Astrocyte of the spinal cord (primary cell): ENCODE measurements around the gene RERE.
A peak's percentile ranks its signal among the peaks of the same experiment; 100 is the strongest.
"Not testable (repeated sequence)": the region's sequence is repeated elsewhere in the genome, so short reads cannot be mapped to it uniquely, and the experiment has no call there.

Experiments
- DNase-seq: peaks from one replicate; pipeline ENCODE4 v3.0.0; 2011; ENCODE audit warnings: low read depth, low spot score
- H3K4me3 ChIP-seq: 2 replicates; pipeline ENCODE4 v1.5.1; 2011; ENCODE audit warnings: low read depth, mild to moderate bottlenecking, low read length, moderate library complexity
- CTCF ChIP-seq: IDR thresholded peaks from 2 replicates; pipeline ENCODE4 v1.5.1; 2012; ENCODE audit warnings: low read depth, mild to moderate bottlenecking, low read length, inconsistent platforms
- in situ Hi-C: cut with HindIII; loops from 2 replicates; pipeline ENCODE4 v1.10.0; 2017; ENCODE audit warnings: low sequenced_read_pairs

The RERE gene

GRCh38 chr1:8822373-8823294, 5.2 kb upstream of the RERE start:
- no peak for TF ChIP-seq CTCF
- in situ Hi-C loops = no loop called here

GRCh38 chr1:8821084-8821483, 3.6 kb upstream of the RERE start:
- DNase-seq = no peak
- no peak overlapping the region for H3K4me3 ChIP-seq
- TF ChIP-seq CTCF = no peak
- in situ Hi-C loops = no loop called here

More at GRCh38 chr1:8822373-8823294, 5.2 kb upstream of the RERE start:
- DNase-seq = peak; percentile 84
- H3K4me3 ChIP-seq = no peak overlapping the region

GRCh38 chr1:8818789-8819188, 1.3 kb upstream of the RERE start:
- H3K4me3 ChIP-seq, DNase-seq, in situ Hi-C loops: not testable (repeated sequence)

GRCh38 chr1:8818325-8818775, 910 bp upstream of the RERE start:
- DNase-seq = peak; percentile 81

GRCh38 chr1:8816831-8817411, 519 bp downstream of the RERE start:
- in situ Hi-C loops = no loop called here
- DNase-seq = no peak
- no peak for TF ChIP-seq CTCF
- peak overlapping the region; percentile 85 for H3K4me3 ChIP-seq

More at GRCh38 chr1:8818325-8818775, 910 bp upstream of the RERE start:
- in situ Hi-C loops = no loop called here
- TF ChIP-seq CTCF = no peak
- peak overlapping the region; percentile 59 for H3K4me3 ChIP-seq

GRCh38 chr1:8816264-8816663, 1.2 kb downstream of the RERE start:
- in situ Hi-C loops = no loop called here
- peak overlapping the region; percentile 85 for H3K4me3 ChIP-seq
- DNase-seq = peak; percentile 53
- TF ChIP-seq CTCF = no peak
